HUES6 (cell line): Measurements from ENCODE around the gene TTC38.

Experiments used
- H3K27ac ChIP-seq: 2 replicates; pipeline ENCODE4 v1.7.0; 2013; ENCODE audit warnings: low read depth, mild to moderate bottlenecking, low read length, inconsistent platforms
- H3K27me3 ChIP-seq: 2 replicates; pipeline ENCODE4 v1.6.1; 2013; ENCODE audit warnings: low read length; ENCODE audit not compliant: control insufficient read depth, insufficient read depth
- H3K36me3 ChIP-seq: 2 replicates; pipeline ENCODE4 v1.6.1; 2013; ENCODE audit warnings: low read length; ENCODE audit not compliant: control insufficient read depth, insufficient read depth
- H3K4me1 ChIP-seq: 2 replicates; pipeline ENCODE4 v1.6.1; 2013; ENCODE audit warnings: low read length; ENCODE audit not compliant: control insufficient read depth, insufficient read depth
- H3K4me3 ChIP-seq: 2 replicates; pipeline ENCODE4 v1.5.1; 2013; ENCODE audit warnings: low read depth, low read length
- H3K9ac ChIP-seq: one replicate; pipeline ENCODE4 v1.6.1; 2013; ENCODE audit warnings: mild to moderate bottlenecking, low read length
- H3K9me3 ChIP-seq: 2 replicates; pipeline ENCODE4 v1.6.1; 2013; ENCODE audit warnings: low read depth, low read length; ENCODE audit not compliant: control insufficient read depth, insufficient read depth

Gene TTC38

GRCh38 chr22:46267431-46268279 lies at the start of gene TTC38:
Gene TTC38 (plus strand): TSS chr22:46268008. CDS start chr22:46268040, 32 bp downstream.
- Histone ChIP-seq H3K36me3 (peaks cover 6% of the 10 kb centered on the region; the same call in 1 of the 2 replicates), H3K4me3 (peak within 1 kb of the TSS; percentile 92), H3K27ac (no peak within 1 kb of the TSS), H3K27me3 (peaks cover 22% of the 10 kb centered on the region), H3K4me1 (no peaks in the 10 kb centered on the region), H3K9ac (peak within 1 kb of the TSS; percentile 61), H3K9me3 (peaks cover 23% of the 10 kb centered on the region)

GRCh38 chr22:46219636-46220035 lies 48.2 kb upstream of the TTC38 start:
- Histone ChIP-seq H3K27me3 (no peaks in the 10 kb centered on the region), H3K9ac (no peak overlapping the region), H3K9me3 (no peaks in the 10 kb centered on the region), H3K36me3 (peaks cover 3% of the 10 kb centered on the region), H3K4me1 (no peaks in the 10 kb centered on the region), H3K27ac (no peak overlapping the region), H3K4me3 (no peak overlapping the region)

- no peak overlapping the region for H3K27ac ChIP-seq
- no peak overlapping the region for H3K4me3 ChIP-seq
- H3K9me3 ChIP-seq: no peaks in the 10 kb centered on the region
- no peaks in the 10 kb centered on the region for H3K4me1 ChIP-seq
- H3K36me3 ChIP-seq: peaks cover 3% of the 10 kb centered on the region
- no peaks in the 10 kb centered on the region for H3K27me3 ChIP-seq
- no peak overlapping the region for H3K9ac ChIP-seq
Observed at GRCh38 chr22:46220921-46221320, 46.9 kb upstream of the TTC38 start.

- no peaks in the 10 kb centered on the region for H3K36me3 ChIP-seq
- H3K4me1 ChIP-seq: no peaks in the 10 kb centered on the region
- H3K9me3 ChIP-seq: no peaks in the 10 kb centered on the region
- no peak overlapping the region for H3K9ac ChIP-seq
- no peaks in the 10 kb centered on the region for H3K27me3 ChIP-seq
- H3K4me3 ChIP-seq: no peak overlapping the region
- no peak overlapping the region for H3K27ac ChIP-seq
Observed at GRCh38 chr22:46224044-46224897, 43.5 kb upstream of the TTC38 start.

GRCh38 chr22:46224898-46225290 lies 42.9 kb upstream of the TTC38 start:
- Histone ChIP-seq H3K27ac (no peak overlapping the region), H3K27me3 (no peaks in the 10 kb centered on the region), H3K4me1 (no peaks in the 10 kb centered on the region), H3K4me3 (no peak overlapping the region), H3K9me3 (no peaks in the 10 kb centered on the region), H3K36me3 (no peaks in the 10 kb centered on the region), H3K9ac (no peak overlapping the region)

- H3K4me1 ChIP-seq: no peaks in the 10 kb centered on the region
- no peaks in the 10 kb centered on the region for H3K27me3 ChIP-seq
- H3K4me3 ChIP-seq: no peak overlapping the region
- H3K36me3 ChIP-seq: no peaks in the 10 kb centered on the region
- no peak overlapping the region for H3K27ac ChIP-seq
- H3K9me3 ChIP-seq: no peaks in the 10 kb centered on the region
- no peak overlapping the region for H3K9ac ChIP-seq
Observed at GRCh38 chr22:46225631-46226030, 42.2 kb upstream of the TTC38 start.

- Histone ChIP-seq H3K4me3 (no peak overlapping the region), H3K36me3 (no peaks in the 10 kb centered on the region), H3K27ac (no peak overlapping the region), H3K9ac (no peak overlapping the region), H3K9me3 (no peaks in the 10 kb centered on the region), H3K4me1 (no peaks in the 10 kb centered on the region), H3K27me3 (no peaks in the 10 kb centered on the region)
Observed at GRCh38 chr22:46226577-46226976, 41.2 kb upstream of the TTC38 start.

GRCh38 chr22:46229701-46230100 lies 38.1 kb upstream of the TTC38 start:
- no peaks in the 10 kb centered on the region for H3K4me1 ChIP-seq
- H3K4me3 ChIP-seq: no peak overlapping the region
- no peak overlapping the region for H3K9ac ChIP-seq
- no peaks in the 10 kb centered on the region for H3K36me3 ChIP-seq
- H3K9me3 ChIP-seq: no peaks in the 10 kb centered on the region
- no peak overlapping the region for H3K27ac ChIP-seq
- H3K27me3 ChIP-seq: no peaks in the 10 kb centered on the region

- H3K4me1 ChIP-seq: no peaks in the 10 kb centered on the region
- no peak overlapping the region for H3K27ac ChIP-seq
- H3K4me3 ChIP-seq: no peak overlapping the region
- no peak overlapping the region for H3K9ac ChIP-seq
- H3K27me3 ChIP-seq: no peaks in the 10 kb centered on the region
- no peaks in the 10 kb centered on the region for H3K9me3 ChIP-seq
- no peaks in the 10 kb centered on the region for H3K36me3 ChIP-seq
Observed at GRCh38 chr22:46230262-46230901, 37.4 kb upstream of the TTC38 start.

- Histone ChIP-seq H3K27me3 (no peaks in the 10 kb centered on the region), H3K4me1 (no peaks in the 10 kb centered on the region), H3K9ac (no peak overlapping the region), H3K27ac (no peak overlapping the region), H3K36me3 (no peaks in the 10 kb centered on the region), H3K9me3 (0 out of 2 replicates have a peak, but pooled peaks cover 2% of the 10 kb centered on the region), H3K4me3 (no peak overlapping the region)
Observed at GRCh38 chr22:46233231-46233630, 34.6 kb upstream of the TTC38 start.
